K562 (cell line): Measurements from ENCODE around the gene EFNA2. TPM values are rescaled to one million over a fixed set of nuclear protein-coding genes. Genes with fewer than 3 reads are reported as not detected.
A peak's percentile ranks its signal among the peaks of the same experiment; 100 is the strongest.

Experiments used
- CAMTA2 ChIP-seq: fragments of 250-450 bp; sonication (Bioruptor Pico); conservative IDR thresholded peaks from 2 replicates; pipeline ENCODE4 v1.5.1; 2022
- CBX2 ChIP-seq: fragments of 200-600 bp; sonication (generic); IDR thresholded peaks from one replicate; pipeline ENCODE4 v1.6.1; 2012; ENCODE audit warnings: mild to moderate bottlenecking, low read length, inconsistent platforms; ENCODE audit not compliant: insufficient read depth, poor library complexity, severe bottlenecking
- GMEB1 ChIP-seq: fragments of 250-450 bp; sonication (Bioruptor Pico); IDR thresholded peaks from 2 replicates; pipeline ENCODE4 v1.4.0; 2020; ENCODE audit warnings: mild to moderate bottlenecking
- MCM3 ChIP-seq: fragments of 450-650 bp; IDR thresholded peaks from 2 replicates; pipeline ENCODE4 v1.6.1; 2016
- MEF2D ChIP-seq: conservative IDR thresholded peaks from 2 replicates; pipeline ENCODE4 v1.6.1; 2016; ENCODE audit warnings: low read depth, missing genetic modification characterization, missing compliant biosample characterization
- NUFIP1 ChIP-seq: fragments of 450-650 bp; IDR thresholded peaks from 2 replicates; pipeline ENCODE4 v1.6.1; 2018; ENCODE audit not compliant: partially characterized antibody
- RBM25 ChIP-seq: fragments of 200-400 bp; formaldehyde crosslinking; IDR thresholded peaks from 2 replicates; pipeline ENCODE4 v1.6.1; 2018; ENCODE audit warnings: low read length, low read depth, moderate library complexity; ENCODE audit not compliant: severe bottlenecking
- STAT5B ChIP-seq: fragments of 250-450 bp; sonication (Bioruptor Pico); IDR thresholded peaks from 2 replicates; pipeline ENCODE4 v1.8.0; 2021; ENCODE audit warnings: mild to moderate bottlenecking, inconsistent platforms
- ZBTB5 ChIP-seq: fragments of 450-650 bp; IDR thresholded peaks from 2 replicates; pipeline ENCODE4 v1.6.1; 2017; ENCODE audit warnings: antibody characterized with exemption
- ZNF347 ChIP-seq: fragments of 450-650 bp; formaldehyde crosslinking; IDR thresholded peaks from 2 replicates; pipeline ENCODE4 v1.4.0; 2020; ENCODE audit warnings: low read depth, mild to moderate bottlenecking, moderate library complexity
- polyA plus RNA-seq, 8 experiments: library from polyadenylated mRNA; depleted of rRNA in 4 of 8; stranded (reverse) in 5 of 8; unstranded in 3 of 8; fragments of >200 nt; fragmentation: Nextera tagmentation in 2 of 8; fragmentation: Illumina TruSeq in 1 of 8; extraction: Ambion mirVana in 2 of 8; extraction: Trizol in 1 of 8; gene quantifications; 2 replicates each; pipeline versions ENCODE4 v1.2.1 to v1.2.3, GENCODE V29; 2011 to 2014; ENCODE audit warnings: inconsistent platforms in 1 of 8, missing spikeins in 1 of 8
- total RNA-seq, 7 experiments: library from RNA; depleted of rRNA in 6 of 7; stranded (reverse); fragments of >200 nt in 6 of 7; fragmentation: Illumina TruSeq in 2 of 7; extraction: Trizol in 2 of 7; gene quantifications; 2 replicates each; pipeline versions ENCODE4 v1.2.1 to v1.2.3, GENCODE V29; 2011 to 2021; ENCODE audit warnings: low replicate concordance in 1 of 7
- TF ChIP-seq, protein P1 (sequence below), 2 experiments: fragments of 450-650 bp in 1 of 2; IDR thresholded peaks; 2 replicates each; pipeline ENCODE4 v1.6.1; 2011 to 2017; ENCODE audit warnings: low read depth in 2 of 2, antibody characterized with exemption in 1 of 2, borderline replicate concordance in 1 of 2, low read length in 1 of 2, mild to moderate bottlenecking in 1 of 2, mixed read lengths in 1 of 2; ENCODE audit not compliant: control insufficient read depth in 1 of 2
- TF ChIP-seq, protein P2 (sequence below): fragments of 150-350 bp; IDR thresholded peaks from 2 replicates; pipeline ENCODE4 v1.6.1; 2014; ENCODE audit warnings: low read depth, mild to moderate bottlenecking, low read length, borderline replicate concordance
- TF ChIP-seq, protein P3 (sequence below): sonication (generic); formaldehyde crosslinking; IDR thresholded peaks from 2 replicates; pipeline ENCODE4 v1.8.1; 2022; ENCODE audit warnings: missing genetic modification reagents

The EFNA2 gene
- total and polyA plus RNA-seq, 9 of the 15 experiments (the other 6 are each of a cell fraction or from before 2014, with no cell fraction given): 0.11 to 0.44 (median 0.15) TPM; not detected in 6

- TF ChIP-seq, protein P1, sequence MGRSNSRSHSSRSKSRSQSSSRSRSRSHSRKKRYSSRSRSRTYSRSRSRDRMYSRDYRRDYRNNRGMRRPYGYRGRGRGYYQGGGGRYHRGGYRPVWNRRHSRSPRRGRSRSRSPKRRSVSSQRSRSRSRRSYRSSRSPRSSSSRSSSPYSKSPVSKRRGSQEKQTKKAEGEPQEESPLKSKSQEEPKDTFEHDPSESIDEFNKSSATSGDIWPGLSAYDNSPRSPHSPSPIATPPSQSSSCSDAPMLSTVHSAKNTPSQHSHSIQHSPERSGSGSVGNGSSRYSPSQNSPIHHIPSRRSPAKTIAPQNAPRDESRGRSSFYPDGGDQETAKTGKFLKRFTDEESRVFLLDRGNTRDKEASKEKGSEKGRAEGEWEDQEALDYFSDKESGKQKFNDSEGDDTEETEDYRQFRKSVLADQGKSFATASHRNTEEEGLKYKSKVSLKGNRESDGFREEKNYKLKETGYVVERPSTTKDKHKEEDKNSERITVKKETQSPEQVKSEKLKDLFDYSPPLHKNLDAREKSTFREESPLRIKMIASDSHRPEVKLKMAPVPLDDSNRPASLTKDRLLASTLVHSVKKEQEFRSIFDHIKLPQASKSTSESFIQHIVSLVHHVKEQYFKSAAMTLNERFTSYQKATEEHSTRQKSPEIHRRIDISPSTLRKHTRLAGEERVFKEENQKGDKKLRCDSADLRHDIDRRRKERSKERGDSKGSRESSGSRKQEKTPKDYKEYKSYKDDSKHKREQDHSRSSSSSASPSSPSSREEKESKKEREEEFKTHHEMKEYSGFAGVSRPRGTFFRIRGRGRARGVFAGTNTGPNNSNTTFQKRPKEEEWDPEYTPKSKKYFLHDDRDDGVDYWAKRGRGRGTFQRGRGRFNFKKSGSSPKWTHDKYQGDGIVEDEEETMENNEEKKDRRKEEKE (IDR thresholded peaks at IDR 0.05; ENCODE audit: borderline replicate concordance in 1 of 2, control insufficient read depth in 1 of 2, low read depth in 2 of 2, low read length in 1 of 2): no peak
- TF ChIP-seq STAT5B (CRISPR knock-in tag) (no peak), CBX2 (no peak), RBM25 (no peak), ZBTB5 (no peak), MCM3 (no peak), GMEB1 (peak; percentile 99), ZNF347 (CRISPR knock-in tag) (no peak), NUFIP1 (no peak), CAMTA2 (no peak), MEF2D (tag) (no peak)
- TF ChIP-seq, protein P2, sequence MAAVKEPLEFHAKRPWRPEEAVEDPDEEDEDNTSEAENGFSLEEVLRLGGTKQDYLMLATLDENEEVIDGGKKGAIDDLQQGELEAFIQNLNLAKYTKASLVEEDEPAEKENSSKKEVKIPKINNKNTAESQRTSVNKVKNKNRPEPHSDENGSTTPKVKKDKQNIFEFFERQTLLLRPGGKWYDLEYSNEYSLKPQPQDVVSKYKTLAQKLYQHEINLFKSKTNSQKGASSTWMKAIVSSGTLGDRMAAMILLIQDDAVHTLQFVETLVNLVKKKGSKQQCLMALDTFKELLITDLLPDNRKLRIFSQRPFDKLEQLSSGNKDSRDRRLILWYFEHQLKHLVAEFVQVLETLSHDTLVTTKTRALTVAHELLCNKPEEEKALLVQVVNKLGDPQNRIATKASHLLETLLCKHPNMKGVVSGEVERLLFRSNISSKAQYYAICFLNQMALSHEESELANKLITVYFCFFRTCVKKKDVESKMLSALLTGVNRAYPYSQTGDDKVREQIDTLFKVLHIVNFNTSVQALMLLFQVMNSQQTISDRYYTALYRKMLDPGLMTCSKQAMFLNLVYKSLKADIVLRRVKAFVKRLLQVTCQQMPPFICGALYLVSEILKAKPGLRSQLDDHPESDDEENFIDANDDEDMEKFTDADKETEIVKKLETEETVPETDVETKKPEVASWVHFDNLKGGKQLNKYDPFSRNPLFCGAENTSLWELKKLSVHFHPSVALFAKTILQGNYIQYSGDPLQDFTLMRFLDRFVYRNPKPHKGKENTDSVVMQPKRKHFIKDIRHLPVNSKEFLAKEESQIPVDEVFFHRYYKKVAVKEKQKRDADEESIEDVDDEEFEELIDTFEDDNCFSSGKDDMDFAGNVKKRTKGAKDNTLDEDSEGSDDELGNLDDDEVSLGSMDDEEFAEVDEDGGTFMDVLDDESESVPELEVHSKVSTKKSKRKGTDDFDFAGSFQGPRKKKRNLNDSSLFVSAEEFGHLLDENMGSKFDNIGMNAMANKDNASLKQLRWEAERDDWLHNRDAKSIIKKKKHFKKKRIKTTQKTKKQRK: no peak
- TF ChIP-seq, protein P3, sequence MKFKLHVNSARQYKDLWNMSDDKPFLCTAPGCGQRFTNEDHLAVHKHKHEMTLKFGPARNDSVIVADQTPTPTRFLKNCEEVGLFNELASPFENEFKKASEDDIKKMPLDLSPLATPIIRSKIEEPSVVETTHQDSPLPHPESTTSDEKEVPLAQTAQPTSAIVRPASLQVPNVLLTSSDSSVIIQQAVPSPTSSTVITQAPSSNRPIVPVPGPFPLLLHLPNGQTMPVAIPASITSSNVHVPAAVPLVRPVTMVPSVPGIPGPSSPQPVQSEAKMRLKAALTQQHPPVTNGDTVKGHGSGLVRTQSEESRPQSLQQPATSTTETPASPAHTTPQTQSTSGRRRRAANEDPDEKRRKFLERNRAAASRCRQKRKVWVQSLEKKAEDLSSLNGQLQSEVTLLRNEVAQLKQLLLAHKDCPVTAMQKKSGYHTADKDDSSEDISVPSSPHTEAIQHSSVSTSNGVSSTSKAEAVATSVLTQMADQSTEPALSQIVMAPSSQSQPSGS: no peak
Measured at GRCh38 chr19:1241417-1242095, 44.1 kb upstream of the EFNA2 start, which contains the start of gene ATP5F1D (continued).
